Measurements from ENCODE around the gene KRT76. TPM values are rescaled to one million over a fixed set of nuclear protein-coding genes. Genes with fewer than 3 reads are reported as not detected.

Gene KRT76
- total RNA-seq, result not detected in 2 replicates

DNA sequence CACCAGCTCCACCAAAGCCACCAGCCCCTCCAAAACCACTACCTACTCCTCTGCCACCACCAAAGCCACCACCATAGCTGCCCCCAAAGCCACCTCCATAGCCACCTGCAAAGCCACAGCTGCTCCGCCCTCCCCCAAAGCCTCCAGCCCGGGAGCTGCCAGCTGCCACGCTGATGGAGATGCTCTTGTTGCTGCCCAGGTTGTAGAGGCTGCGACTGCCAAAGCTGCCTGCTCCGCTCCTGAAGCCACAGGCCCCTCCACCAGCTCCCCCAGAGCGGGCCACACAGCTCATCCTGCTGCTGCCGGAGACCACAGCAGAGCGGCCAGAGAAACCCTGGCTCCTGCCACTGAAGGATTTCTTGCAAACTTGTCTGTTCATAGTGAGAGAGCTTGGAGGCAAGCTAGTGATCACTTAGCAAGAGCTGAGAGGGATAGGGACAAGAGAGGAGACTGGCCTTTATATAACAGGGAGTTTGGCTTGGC lies at the start of gene KRT76:
TSS of gene KRT76 (minus strand) at position 433 of the 483 bp plus-strand sequence. CDS start at position 379, 54 bp downstream.

GRCh38 chr12:52813885-52814709 lies 37.0 kb upstream of the KRT76 start, which contains the start of gene KRT4:
Gene KRT4, minus strand, starts transcription at chr12:52814116. Its CDS starts 58 bp downstream, at chr12:52814058.

GRCh38 chr12:52795694-52796428 lies 18.7 kb upstream of the KRT76 start, which contains the start of gene KRT3:
Gene KRT3, minus strand, starts transcription at chr12:52796117. Its CDS starts 75 bp downstream, at chr12:52796042.

Other genes starting within 250 kb of the KRT76 start
- not detected in 2 replicates for gene KRT71, start 224.2 kb downstream of the KRT76 start, total RNA-seq
- 0.36 TPM in 1 of 2 replicates, not detected in the other for gene KRT74, start 203.5 kb downstream of the KRT76 start, total RNA-seq
- not detected in 2 replicates for gene KRT72, start 175.9 kb downstream of the KRT76 start, total RNA-seq
- not detected in 2 replicates for gene KRT73, start 158.8 kb downstream of the KRT76 start, total RNA-seq
- gene KRT2, start 125.1 kb downstream of the KRT76 start, total RNA-seq, result not detected in 2 replicates
- 0.34 TPM in 1 of 2 replicates, not detected in the other for gene KRT1, start 96.9 kb downstream of the KRT76 start, total RNA-seq
- gene KRT77, start 73.8 kb downstream of the KRT76 start, total RNA-seq, result not detected in 2 replicates
- gene KRT3, start 18.8 kb upstream of the KRT76 start, total RNA-seq, result under 0.01 TPM in 1 of 2 replicates, not detected in the other
- 1.0 and 33.2 TPM in 2 replicates for gene KRT4, start 36.8 kb upstream of the KRT76 start, total RNA-seq
- under 0.01 and 0.07 TPM in 2 replicates for gene KRT79, start 57.0 kb upstream of the KRT76 start, total RNA-seq
- gene KRT78, start 71.6 kb upstream of the KRT76 start, total RNA-seq, result 0.36 and 6.2 TPM in 2 replicates
- 172 and 194 TPM in 2 replicates for gene KRT8, start 127.7 kb upstream of the KRT76 start, total RNA-seq
- 181 and 366 TPM in 2 replicates for gene KRT18, start 171.8 kb upstream of the KRT76 start, total RNA-seq
- gene EIF4B, start 229.1 kb upstream of the KRT76 start, total RNA-seq, result 1,225 and 1,493 TPM in 2 replicates